Central memory CD8-positive, alpha-beta T cell (primary cell): Measurements from ENCODE around the gene GHSR.
"Not testable (repeated sequence)": the region's sequence is repeated elsewhere in the genome, so short reads cannot be mapped to it uniquely, and the experiment has no call there.

Experiments used
- ATAC-seq: fragments of 150-1000 bp; cut with Tn5 transposase; replicated peaks from 2 replicates; pipeline ENCODE4 v1.10.0; 2022; ENCODE audit warnings: mild to moderate bottlenecking, moderate FRiP score, moderate number of reproducible peaks; ENCODE audit not compliant: poor library complexity, severe bottlenecking; ENCODE audit errors: extremely low read depth
- DNase-seq, 2 donors: peaks; one replicate each; pipeline ENCODE4 v3.0.0; 2021; ENCODE audit warnings: low spot score in 2 of 2
- H3K27ac Mint-ChIP-seq: one replicate; pipeline ENCODE4 v1.8.0; 2022; ENCODE audit warnings: low read depth, mild to moderate bottlenecking, moderate library complexity, mixed read lengths
- H3K27me3 Mint-ChIP-seq: one replicate; pipeline ENCODE4 v1.8.0; 2022; ENCODE audit warnings: mixed read lengths
- H3K36me3 Mint-ChIP-seq: one replicate; pipeline ENCODE4 v1.8.0; 2022; ENCODE audit warnings: mild to moderate bottlenecking, moderate library complexity, mixed read lengths; ENCODE audit not compliant: insufficient read depth
- H3K4me1 Mint-ChIP-seq: one replicate; pipeline ENCODE4 v1.8.0; 2022; ENCODE audit warnings: mixed read lengths
- H3K4me3 Mint-ChIP-seq: one replicate; pipeline ENCODE4 v1.8.0; 2022; ENCODE audit warnings: mild to moderate bottlenecking, moderate library complexity, mixed read lengths
- H3K9me3 Mint-ChIP-seq: one replicate; pipeline ENCODE4 v1.8.0; 2022; ENCODE audit warnings: mixed read lengths

The GHSR gene, protein sequence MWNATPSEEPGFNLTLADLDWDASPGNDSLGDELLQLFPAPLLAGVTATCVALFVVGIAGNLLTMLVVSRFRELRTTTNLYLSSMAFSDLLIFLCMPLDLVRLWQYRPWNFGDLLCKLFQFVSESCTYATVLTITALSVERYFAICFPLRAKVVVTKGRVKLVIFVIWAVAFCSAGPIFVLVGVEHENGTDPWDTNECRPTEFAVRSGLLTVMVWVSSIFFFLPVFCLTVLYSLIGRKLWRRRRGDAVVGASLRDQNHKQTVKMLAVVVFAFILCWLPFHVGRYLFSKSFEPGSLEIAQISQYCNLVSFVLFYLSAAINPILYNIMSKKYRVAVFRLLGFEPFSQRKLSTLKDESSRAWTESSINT

DNA sequence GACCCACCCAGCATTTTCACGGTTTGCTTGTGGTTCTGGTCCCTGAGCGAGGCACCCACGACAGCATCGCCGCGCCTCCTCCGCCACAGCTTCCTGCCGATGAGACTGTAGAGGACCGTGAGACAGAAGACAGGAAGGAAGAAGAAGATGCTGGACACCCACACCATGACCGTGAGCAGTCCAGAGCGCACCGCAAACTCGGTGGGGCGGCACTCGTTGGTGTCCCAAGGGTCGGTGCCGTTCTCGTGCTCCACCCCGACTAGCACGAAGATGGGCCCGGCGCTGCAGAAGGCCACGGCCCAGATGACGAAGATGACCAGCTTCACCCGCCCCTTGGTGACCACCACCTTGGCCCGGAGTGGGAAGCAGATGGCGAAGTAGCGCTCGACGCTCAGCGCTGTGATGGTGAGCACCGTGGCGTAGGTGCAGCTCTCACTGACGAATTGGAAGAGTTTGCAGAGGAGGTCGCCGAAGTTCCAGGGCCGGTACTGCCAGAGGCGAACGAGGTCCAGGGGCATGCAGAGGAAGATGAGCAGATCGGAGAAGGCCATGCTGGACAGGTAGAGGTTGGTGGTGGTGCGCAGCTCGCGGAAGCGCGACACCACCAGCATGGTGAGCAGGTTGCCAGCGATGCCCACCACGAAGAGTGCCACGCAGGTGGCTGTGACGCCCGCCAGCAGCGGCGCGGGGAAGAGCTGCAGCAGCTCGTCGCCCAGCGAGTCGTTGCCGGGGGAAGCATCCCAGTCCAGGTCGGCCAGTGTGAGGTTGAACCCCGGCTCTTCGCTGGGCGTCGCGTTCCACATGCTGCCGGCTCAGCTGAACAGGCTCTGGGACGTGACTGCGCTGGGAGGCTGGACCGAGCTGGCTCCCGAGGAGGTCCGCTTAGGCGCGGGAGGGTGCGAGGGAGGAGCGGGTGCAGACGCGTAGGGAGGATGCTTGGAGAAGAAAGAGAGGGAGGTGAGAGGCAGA, at the start of gene GHSR:
GHSR (minus strand) TSS at position 846 of the 969 bp plus-strand sequence; CDS start at position 803, 43 bp downstream.
- Mint-ChIP-seq H3K9me3 (no peaks in the 10 kb centered on the region), H3K4me3 (peak within 1 kb of the TSS; percentile 69), H3K27ac (no peak within 1 kb of the TSS), H3K36me3 (peaks cover 2% of the 10 kb centered on the region), H3K4me1 (peaks cover 34% of the 10 kb centered on the region), H3K27me3 (peaks cover 81% of the 10 kb centered on the region)
- ATAC-seq (peak; percentile 75), DNase-seq (no peak)

- ATAC-seq = peak; percentile 58
- H3K4me3 Mint-ChIP-seq, H3K27ac Mint-ChIP-seq: not testable (repeated sequence)
These were observed 42.0 kb upstream of the GHSR start for GRCh38 chr3:172490198-172490669.

DNA sequence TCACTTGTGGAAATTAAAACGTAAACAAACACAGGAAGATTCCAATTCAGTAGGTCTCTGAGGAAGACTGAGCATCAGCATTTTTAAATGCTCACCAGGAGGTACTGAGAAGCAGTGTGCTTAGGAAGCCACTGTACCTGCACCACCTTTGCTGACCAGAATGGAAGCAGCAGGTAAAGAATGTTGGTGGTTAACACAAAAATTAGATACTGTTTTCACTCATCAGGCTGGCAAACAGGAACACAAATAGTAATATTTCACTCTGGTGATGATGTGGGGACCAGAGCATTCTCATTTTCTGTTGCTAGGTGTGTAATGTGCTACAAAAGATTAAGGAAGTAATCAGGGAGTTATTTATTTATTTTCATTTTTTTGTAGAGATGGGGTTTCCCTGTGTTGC, 29.9 kb upstream of the GHSR start:
- ATAC-seq = no peak
- H3K4me3 Mint-ChIP-seq = no peak overlapping the region
- no peaks in the 10 kb centered on the region for H3K9me3 Mint-ChIP-seq
- no peak for DNase-seq
- H3K36me3 Mint-ChIP-seq = peaks cover 6% of the 10 kb centered on the region
- peaks cover 20% of the 10 kb centered on the region for H3K4me1 Mint-ChIP-seq
- no peaks in the 10 kb centered on the region for H3K27me3 Mint-ChIP-seq
- peak overlapping the region; percentile 98 for H3K27ac Mint-ChIP-seq

More at GRCh38 chr3:172490198-172490669, 42.0 kb upstream of the GHSR start:
- not testable (repeated sequence) for H3K36me3 Mint-ChIP-seq, H3K27me3 Mint-ChIP-seq, H3K9me3 Mint-ChIP-seq, H3K4me1 Mint-ChIP-seq
- peak; percentile 53 to 63 for DNase-seq

- ATAC-seq (no peak), DNase-seq (no peak)
- Mint-ChIP-seq H3K27ac (peak overlapping the region; percentile 98), H3K9me3 (no peaks in the 10 kb centered on the region), H3K36me3 (peaks cover 6% of the 10 kb centered on the region), H3K4me1 (peaks cover 20% of the 10 kb centered on the region), H3K27me3 (peaks cover 10% of the 10 kb centered on the region), H3K4me3 (peak overlapping the region; percentile 96)
These were observed 28.1 kb upstream of the GHSR start for GRCh38 chr3:172476347-172476746.

- peaks cover 20% of the 10 kb centered on the region for H3K4me1 Mint-ChIP-seq
- H3K9me3 Mint-ChIP-seq = no peaks in the 10 kb centered on the region
- DNase-seq (no peak), ATAC-seq (no peak)
- H3K27ac Mint-ChIP-seq = peak overlapping the region; percentile 98
- H3K36me3 Mint-ChIP-seq = peaks cover 6% of the 10 kb centered on the region
- peaks cover 10% of the 10 kb centered on the region for H3K27me3 Mint-ChIP-seq
- H3K4me3 Mint-ChIP-seq = no peak overlapping the region
These were observed 27.4 kb upstream of the GHSR start for GRCh38 chr3:172475703-172476102.

DNA sequence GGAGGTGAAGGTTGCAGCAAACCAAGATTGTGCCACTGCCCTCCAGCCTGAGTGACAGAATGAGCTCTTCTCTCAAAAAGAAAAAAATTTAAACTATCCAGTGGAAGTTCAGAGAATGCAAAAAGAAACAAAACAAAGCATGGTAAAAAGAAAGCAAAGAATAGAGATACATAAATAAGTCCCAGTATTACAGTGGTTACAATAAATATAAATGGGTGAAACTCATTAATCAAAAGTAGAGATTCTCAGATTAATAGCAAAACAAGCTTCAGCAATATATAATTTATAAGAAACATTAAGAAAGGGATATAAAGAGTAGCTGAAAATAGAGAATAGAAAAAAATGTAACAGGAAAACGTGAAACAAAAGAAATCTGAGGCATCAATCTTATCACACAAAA, 23.6 kb upstream of the GHSR start:
- no peak overlapping the region for H3K27ac Mint-ChIP-seq
- H3K4me1 Mint-ChIP-seq = peaks cover 5% of the 10 kb centered on the region
- H3K4me3 Mint-ChIP-seq = no peak overlapping the region

DNA sequence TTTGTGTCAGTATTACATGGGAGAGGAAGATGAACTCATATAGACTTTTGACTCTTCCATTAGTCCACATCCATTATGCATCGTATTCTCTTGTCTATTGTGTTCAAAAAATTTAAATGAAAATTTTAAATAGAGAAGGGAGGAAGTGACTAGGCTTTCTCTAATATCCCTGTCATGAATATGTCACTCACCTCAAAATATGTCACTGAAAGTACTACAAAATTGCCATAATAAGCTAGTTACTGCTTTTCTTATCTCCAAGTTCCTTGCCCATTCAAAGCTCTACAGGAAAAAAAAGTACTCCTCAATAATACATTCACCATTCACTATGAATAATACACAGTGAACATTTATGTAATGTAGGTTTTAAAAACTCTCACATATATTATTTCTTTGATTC, 22.3 kb upstream of the GHSR start:
- no peaks in the 10 kb centered on the region for H3K36me3 Mint-ChIP-seq
- no peaks in the 10 kb centered on the region for H3K4me1 Mint-ChIP-seq
- DNase-seq = no peak
- peaks cover 36% of the 10 kb centered on the region for H3K27me3 Mint-ChIP-seq
- no peak overlapping the region for H3K27ac Mint-ChIP-seq
- H3K9me3 Mint-ChIP-seq = no peaks in the 10 kb centered on the region
- no peak for ATAC-seq
- no peak overlapping the region for H3K4me3 Mint-ChIP-seq

More for the DNA sequence above, 23.6 kb upstream of the GHSR start:
- peaks cover 31% of the 10 kb centered on the region for H3K27me3 Mint-ChIP-seq
- DNase-seq (no peak), ATAC-seq (no peak)
- no peaks in the 10 kb centered on the region for H3K36me3 Mint-ChIP-seq
- H3K9me3 Mint-ChIP-seq = no peaks in the 10 kb centered on the region

- no peak for DNase-seq
- no peak for ATAC-seq
- no peaks in the 10 kb centered on the region for H3K36me3 Mint-ChIP-seq
- no peaks in the 10 kb centered on the region for H3K4me1 Mint-ChIP-seq
- peaks cover 36% of the 10 kb centered on the region for H3K27me3 Mint-ChIP-seq
- H3K4me3 Mint-ChIP-seq = no peak overlapping the region
- no peak overlapping the region for H3K27ac Mint-ChIP-seq
- H3K9me3 Mint-ChIP-seq = no peaks in the 10 kb centered on the region
These were observed 19.0 kb upstream of the GHSR start for GRCh38 chr3:172467170-172467824.

GRCh38 chr3:172466553-172467130, 18.4 kb upstream of the GHSR start:
- H3K27me3 Mint-ChIP-seq = peaks cover 29% of the 10 kb centered on the region
- no peak for ATAC-seq
- no peak for DNase-seq
- no peaks in the 10 kb centered on the region for H3K4me1 Mint-ChIP-seq
- H3K9me3 Mint-ChIP-seq = no peaks in the 10 kb centered on the region
- H3K27ac Mint-ChIP-seq = no peak overlapping the region
- no peak overlapping the region for H3K4me3 Mint-ChIP-seq
- no peaks in the 10 kb centered on the region for H3K36me3 Mint-ChIP-seq

- Mint-ChIP-seq H3K9me3 (no peaks in the 10 kb centered on the region), H3K4me3 (no peak overlapping the region), H3K27me3 (peaks cover 25% of the 10 kb centered on the region), H3K27ac (no peak overlapping the region), H3K36me3 (no peaks in the 10 kb centered on the region), H3K4me1 (no peaks in the 10 kb centered on the region)
- DNase-seq (no peak), ATAC-seq (no peak)
These were observed 17.0 kb upstream of the GHSR start for GRCh38 chr3:172465281-172465680.

DNA sequence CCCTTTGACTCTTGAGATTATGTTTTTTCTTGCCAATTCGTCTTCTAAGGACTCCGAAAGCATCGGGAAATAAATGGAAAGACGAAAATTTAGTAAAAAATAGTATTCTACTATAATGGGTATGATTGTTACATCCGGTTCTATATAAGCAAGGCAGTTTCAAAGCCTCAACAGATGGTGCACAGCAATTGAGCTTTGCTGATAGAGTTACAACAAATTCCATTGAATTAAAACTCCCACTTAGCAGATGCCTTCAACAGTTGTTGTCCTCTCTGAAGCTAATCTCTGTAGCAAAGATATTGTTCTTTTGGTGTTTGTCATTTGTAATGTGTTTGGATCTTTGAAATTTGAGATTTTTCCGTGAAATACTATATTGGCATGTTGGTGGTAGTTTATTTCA, 16.1 kb upstream of the GHSR start:
- H3K4me3 Mint-ChIP-seq = no peak overlapping the region
- H3K4me1 Mint-ChIP-seq = no peaks in the 10 kb centered on the region
- peaks cover 25% of the 10 kb centered on the region for H3K27me3 Mint-ChIP-seq
- ATAC-seq = no peak
- H3K9me3 Mint-ChIP-seq = no peaks in the 10 kb centered on the region
- no peaks in the 10 kb centered on the region for H3K36me3 Mint-ChIP-seq
- no peak overlapping the region for H3K27ac Mint-ChIP-seq
- no peak for DNase-seq

DNA sequence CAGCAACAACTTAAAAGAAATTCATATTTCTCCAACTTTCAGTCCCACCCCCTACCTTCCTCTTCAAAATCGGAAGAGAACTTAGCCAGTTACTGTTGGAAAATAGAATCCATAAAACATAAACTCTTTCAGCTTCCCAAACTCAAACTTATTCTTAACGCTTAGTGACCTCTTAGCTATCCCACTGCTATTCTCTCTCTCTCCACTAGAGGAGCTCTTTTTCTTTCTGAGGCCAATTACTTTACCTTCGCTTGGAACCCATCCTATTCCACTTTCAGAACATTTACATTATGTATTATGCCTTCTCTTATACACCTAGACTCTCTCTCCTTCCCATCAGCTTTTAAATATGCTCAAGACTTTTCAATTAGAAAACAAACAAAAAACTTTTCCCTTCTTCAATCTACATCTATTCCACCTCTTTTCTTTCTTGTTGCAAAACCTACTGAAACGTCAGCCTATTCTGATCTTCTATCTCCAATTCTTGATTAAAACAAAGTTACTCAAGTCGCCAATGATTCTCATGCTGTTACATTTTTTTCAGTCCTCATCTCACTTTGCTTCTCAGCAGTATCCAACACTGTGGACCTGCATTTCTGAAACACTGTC, 13.4 kb upstream of the GHSR start:
- Mint-ChIP-seq H3K36me3 (no peaks in the 10 kb centered on the region), H3K9me3 (no peaks in the 10 kb centered on the region), H3K4me3 (no peak overlapping the region), H3K27me3 (peaks cover 2% of the 10 kb centered on the region), H3K4me1 (no peaks in the 10 kb centered on the region), H3K27ac (no peak overlapping the region)
- ATAC-seq = peak; percentile 58
- no peak for DNase-seq
